Measurements from ENCODE around the gene LRR1.
A peak's percentile ranks its signal among the peaks of the same experiment; 100 is the strongest.
"Not testable (repeated sequence)": the region's sequence is repeated elsewhere in the genome, so short reads cannot be mapped to it uniquely, and the experiment has no call there.

The LRR1 gene

GRCh38 chr14:49634547-49635334 is 36.0 kb downstream of the LRR1 start, which contains the start of gene DNAAF2:
DNAAF2 (minus strand) TSS chr14:49635244; CDS start chr14:49635149, 95 bp downstream.
- DNase-seq = peak; percentile 80

DNA sequence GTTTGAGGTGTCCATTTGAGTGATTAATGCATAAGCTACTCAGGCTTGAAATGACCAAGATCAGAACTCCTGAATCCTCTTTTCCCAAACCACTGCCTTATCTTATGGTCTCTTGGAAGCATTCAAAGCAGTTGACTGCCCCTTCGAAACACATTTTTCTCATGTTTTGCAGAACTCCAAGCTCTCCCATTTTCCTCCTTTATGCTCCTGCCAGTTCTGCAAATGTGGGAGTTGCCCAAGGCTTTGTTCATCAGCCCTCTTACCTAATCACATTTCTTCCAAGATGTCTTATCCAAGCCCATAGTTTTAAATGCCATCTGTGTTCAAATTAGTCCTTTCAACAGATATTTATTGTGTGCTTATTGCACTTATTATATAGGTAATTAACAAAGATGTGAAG is 38.1 kb downstream of the LRR1 start:
- no peak for DNase-seq

- no peak for DNase-seq
Observed at GRCh38 chr14:49637534-49638078, 38.9 kb downstream of the LRR1 start.

- DNase-seq = no peak
Observed at GRCh38 chr14:49640540-49641417, 42.0 kb downstream of the LRR1 start.

DNA sequence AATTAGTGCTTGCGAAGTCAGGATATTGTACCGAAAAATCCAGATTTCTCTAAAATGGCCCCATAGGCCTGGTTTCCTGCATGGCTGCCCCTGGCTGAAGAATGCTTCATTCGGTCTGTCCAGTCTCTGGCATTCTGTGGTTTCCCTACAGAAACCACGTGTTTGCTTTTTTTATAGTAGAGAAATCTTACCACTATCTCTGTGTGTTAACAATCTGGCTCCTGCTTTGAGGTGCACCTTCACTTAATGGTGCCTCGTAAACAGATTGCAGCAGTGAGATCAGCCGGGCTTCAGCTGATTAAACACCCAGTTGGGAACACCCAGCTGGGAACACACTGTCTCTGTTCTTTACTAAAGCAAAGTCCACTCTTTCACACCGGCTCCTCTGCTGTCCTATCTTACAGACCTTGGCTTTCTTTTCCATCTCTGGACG is 43.0 kb downstream of the LRR1 start:
- DNase-seq = no peak

- no peak for DNase-seq
Observed at GRCh38 chr14:49642163-49642562, 43.4 kb downstream of the LRR1 start.

GRCh38 chr14:49653508-49653907 is 54.8 kb downstream of the LRR1 start:
- DNase-seq = no peak

- no peak for DNase-seq
Observed at GRCh38 chr14:49654511-49654910, 55.8 kb downstream of the LRR1 start.

- DNase-seq = not testable (repeated sequence)
Observed at GRCh38 chr14:49657500-49657899, 58.8 kb downstream of the LRR1 start.

GRCh38 chr14:49659526-49660455 is 61.1 kb downstream of the LRR1 start:
- DNase-seq = no peak
